ENCODE measurements around the gene ANK3.
"Not testable (repeated sequence)": the region's sequence is repeated elsewhere in the genome, so short reads cannot be mapped to it uniquely, and the experiment has no call there.

ANK3 gene

DNA sequence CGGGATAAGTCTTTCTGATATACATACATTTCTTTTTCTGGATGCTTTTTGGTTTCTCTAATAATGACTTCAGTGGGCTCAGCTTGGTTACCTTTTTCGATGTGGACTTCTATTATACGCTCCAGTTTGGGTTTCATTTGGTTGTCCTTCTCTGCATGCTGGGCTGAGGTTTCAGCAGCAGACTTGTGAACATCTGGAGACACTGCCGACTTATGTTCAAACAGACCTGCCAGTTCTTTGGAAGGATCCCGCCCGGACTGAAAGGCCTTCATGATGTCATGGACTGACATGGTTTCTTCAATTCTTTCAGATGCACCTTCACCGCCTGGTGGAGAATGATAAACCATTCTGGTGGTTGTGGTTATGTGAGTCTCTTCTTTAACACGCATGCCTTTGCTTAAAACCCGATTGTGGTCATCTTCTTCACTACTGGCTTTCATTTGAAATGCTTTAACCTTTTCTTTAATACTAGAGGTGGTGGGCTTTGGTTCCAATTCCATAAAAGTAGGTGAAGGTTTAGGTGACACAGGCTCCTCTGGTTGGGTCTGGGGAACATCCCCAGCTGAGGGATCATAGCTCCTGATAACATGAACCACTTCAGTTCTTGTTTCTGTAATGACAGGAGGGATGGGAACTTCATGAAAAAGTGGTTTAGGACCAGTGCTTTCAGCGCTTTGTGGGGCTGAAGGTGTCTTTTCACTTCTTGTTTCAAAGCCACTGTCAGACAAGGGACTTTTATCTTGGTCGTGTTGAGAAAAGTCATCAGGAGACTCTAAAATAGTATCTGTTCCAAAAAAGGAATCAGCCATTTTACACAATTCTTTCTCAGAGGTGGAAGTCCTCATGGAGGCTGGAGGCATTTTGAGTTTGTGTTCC lies 315.7 kb downstream of the ANK3 start:
- FAIRE-seq (no peak), DNase-seq (ENCODE audit: insufficient read length, low spot score) (no peak)
- no peak for TF ChIP-seq POLR2A (IDR thresholded peaks at IDR 0.05; ENCODE audit: low read depth, low read length)

DNA sequence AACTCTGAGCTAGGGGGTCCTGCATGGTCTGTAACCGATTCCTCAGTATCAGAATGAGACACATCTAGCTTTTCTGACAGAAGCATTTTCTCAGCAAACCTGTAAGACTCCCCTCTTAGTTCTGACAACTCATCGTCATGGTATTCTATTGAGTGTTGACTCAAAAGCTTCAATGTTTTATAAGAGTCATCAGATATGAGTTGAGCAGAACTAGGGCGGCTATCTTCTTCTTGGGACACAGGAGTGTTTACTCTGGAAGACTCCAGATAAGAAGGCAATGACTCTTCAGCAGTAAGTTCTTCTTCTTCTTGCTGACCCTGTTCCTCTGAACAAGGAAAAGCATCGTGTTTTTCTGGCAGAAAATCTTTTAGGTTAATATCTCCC lies 316.3 kb downstream of the ANK3 start:
- no peak for TF ChIP-seq POLR2A (IDR thresholded peaks at IDR 0.05; ENCODE audit: low read depth, low read length)
- FAIRE-seq (no peak), DNase-seq (ENCODE audit: insufficient read length, low spot score) (no peak)

DNA sequence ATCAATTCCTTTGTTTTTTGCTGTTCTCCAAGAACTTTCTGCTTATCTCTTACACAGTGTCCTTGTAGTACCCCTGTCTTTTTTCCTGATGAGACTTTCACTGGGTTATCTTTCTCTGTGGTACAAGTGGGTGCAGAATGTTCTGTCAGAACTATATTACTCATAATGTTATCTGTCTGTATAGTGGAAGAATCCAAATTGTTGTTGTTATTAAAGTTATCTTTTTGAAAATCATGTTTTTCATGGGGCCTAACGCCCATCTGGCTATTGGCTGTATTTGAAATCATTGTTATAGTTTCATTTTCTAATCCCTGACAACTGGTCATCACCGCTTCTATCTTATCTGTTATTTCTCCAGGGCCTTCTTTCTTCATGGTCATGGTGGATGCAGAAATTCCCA lies 320.4 kb downstream of the ANK3 start:
- DNase-seq (ENCODE audit: insufficient read length, low spot score) = no peak
- no peak for FAIRE-seq
- no peak for TF ChIP-seq POLR2A (IDR thresholded peaks at IDR 0.05; ENCODE audit: low read depth, low read length)

DNA sequence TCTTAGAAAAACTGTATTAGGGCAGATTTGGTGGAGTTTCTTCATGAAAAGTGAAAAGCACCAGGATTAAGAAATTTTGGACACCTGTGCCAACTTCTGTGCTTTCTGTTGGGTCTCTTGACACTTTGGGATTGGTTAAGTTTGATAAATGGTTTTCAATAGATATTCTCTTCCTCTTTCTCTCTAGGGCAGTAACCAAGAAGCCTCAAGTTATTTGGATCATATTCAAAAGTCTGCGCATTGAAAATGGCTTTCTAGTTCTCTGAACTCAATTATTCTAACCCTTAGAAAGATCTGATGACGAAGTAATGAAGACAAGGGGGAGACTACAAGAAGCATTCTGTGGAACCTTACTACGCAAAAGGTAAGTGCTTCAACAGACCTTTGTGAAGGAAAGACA lies 339.3 kb downstream of the ANK3 start:
- DNase-seq (ENCODE audit: insufficient read length, low spot score) (no peak), FAIRE-seq (no peak)
- TF ChIP-seq POLR2A (IDR thresholded peaks at IDR 0.05; ENCODE audit: low read depth, low read length) = no peak

DNA sequence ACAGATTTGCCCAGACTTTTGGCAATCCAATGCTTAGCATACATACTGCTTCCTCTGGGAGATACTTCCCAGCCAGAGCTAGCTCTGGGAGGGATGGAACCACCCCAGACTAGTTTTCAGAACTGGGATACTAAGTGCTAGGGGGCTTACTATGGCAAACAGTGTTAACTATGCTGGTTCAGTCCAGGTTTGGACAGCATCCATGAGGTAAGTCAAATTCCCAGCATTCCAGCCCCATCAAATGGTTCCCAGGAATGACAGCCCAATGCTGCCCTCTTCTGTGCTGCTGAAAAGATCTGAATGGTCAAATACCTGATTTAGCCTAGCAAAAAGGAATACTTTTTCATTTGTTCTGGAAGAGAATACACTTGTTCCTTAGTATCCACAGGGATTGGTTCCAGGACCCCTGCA lies 341.6 kb downstream of the ANK3 start:
- peak; percentile 94 for FAIRE-seq
- DNase-seq (ENCODE audit: insufficient read length, low spot score) = no peak
- TF ChIP-seq POLR2A (IDR thresholded peaks at IDR 0.05; ENCODE audit: low read depth, low read length) = no peak

DNA sequence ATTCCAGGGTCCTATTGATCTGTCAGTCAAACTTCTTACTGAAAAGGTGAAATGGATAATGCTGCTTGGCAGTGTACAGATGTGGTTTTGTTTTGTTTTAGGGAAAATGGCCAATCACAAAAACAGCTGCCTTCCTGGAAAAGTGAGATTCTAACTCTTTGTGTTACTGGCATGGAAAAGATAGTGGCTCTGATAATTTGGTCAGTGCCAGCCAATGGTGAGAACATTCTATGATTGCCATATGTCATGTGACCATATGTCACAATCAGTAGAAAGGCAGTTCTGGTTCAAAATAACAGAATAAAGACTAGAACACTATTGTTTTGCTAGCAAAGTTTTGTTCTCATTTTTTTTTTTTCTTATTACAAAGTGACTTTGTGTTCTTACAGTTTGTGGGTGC lies 344.1 kb downstream of the ANK3 start:
- FAIRE-seq (peak; percentile 36), DNase-seq (ENCODE audit: insufficient read length, low spot score) (no peak)
- no peak for TF ChIP-seq POLR2A (IDR thresholded peaks at IDR 0.05; ENCODE audit: low read depth, low read length)

DNA sequence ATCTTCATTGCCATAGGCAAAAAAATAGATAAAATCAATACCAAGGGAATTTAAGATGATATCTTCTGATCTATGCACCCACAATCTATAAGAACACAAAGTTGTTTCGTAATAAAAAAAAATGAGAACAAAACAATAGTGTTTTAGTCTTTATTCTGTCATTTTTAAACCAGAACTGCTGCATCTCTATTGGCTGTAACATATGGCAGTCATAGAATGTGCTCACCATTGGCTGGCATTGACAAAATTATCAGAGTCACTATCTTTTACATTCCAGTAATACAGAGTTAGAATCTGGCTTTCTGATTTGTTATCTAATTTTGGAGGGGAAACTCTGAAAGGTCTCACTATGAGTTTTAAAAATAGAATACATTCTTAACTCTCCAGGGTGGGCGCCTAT lies 344.7 kb downstream of the ANK3 start:
- TF ChIP-seq POLR2A (IDR thresholded peaks at IDR 0.05; ENCODE audit: low read depth, low read length) = no peak
- DNase-seq (ENCODE audit: insufficient read length, low spot score) (no peak), FAIRE-seq (no peak)

DNA sequence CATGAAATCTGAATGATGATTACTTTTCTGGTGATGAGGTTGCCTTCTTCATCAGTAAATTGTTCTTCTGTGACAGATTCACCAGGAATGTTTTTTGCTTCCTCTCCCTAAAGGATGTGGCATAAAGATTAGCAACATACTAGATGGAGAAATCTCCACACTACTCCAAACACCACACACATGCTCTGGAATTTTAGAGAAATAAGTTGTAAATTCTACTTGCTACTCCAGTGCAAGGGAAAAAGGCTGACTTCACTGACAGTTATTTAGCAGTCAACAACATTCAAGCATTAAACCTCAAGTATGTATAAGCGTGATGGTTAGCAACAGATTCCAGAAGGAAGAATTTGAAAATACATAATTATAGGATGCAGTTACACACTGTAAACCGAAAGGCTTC lies 345.4 kb downstream of the ANK3 start:
- no peak for DNase-seq (ENCODE audit: insufficient read length, low spot score)
- peak; percentile 66 for FAIRE-seq
- no peak for TF ChIP-seq POLR2A (IDR thresholded peaks at IDR 0.05; ENCODE audit: low read depth, low read length)

DNA sequence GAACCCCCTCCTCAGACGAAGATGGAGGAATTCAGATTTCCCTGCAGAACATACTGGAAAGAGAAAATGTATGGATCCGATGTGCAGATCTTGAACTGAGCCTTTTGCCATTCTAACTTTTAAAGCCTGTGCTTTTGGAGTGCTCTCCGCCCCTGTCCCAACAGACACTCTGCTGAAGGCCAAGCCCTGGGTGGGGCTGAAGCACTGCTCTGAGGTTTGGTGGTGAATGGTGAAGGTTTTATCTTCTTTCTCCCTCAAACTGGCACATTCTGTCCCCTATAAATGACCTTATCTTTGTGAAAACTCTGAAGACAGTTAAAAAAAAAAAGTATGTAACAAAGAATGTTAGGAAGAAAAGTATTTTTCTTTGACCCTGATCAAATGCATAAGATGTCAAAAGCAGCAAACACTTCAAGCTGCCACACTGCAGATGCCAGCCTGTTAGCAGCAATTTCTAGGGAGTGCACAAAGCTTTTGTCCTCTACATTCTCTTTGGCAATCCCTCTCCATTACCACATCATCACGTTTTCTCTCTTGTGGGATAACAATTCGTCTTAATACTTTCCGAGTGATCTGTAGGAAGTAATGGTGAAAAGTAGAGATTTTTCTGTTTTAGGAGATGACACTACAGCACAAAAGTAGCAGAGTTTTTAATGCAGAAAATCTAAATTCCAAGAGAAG lies 346.0 kb downstream of the ANK3 start:
- TF ChIP-seq POLR2A (IDR thresholded peaks at IDR 0.05; ENCODE audit: low read depth, low read length) = no peak
- FAIRE-seq (no peak), DNase-seq (ENCODE audit: insufficient read length, low spot score) (no peak)

DNA sequence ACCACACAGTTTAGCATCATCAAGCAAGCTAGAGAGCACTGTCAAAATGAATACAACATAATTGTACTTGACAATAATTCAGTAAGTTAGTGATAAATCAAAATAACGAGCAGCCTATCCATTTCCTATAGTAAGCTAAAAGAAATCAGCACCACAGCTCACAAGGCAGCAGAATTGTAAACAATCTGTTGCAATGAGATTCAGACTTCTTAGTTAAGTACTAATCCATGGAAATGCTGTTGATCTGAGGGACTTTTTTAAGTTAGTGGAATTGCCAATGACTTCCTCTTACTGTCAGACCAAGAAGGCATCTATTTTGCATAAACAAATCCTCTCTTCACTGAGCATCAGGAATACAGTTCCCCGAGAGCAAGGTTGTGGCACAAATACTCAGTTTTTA lies 346.8 kb downstream of the ANK3 start:
- TF ChIP-seq POLR2A (IDR thresholded peaks at IDR 0.05; ENCODE audit: low read depth, low read length) = no peak
- FAIRE-seq (no peak), DNase-seq (ENCODE audit: insufficient read length, low spot score) (no peak)

DNA sequence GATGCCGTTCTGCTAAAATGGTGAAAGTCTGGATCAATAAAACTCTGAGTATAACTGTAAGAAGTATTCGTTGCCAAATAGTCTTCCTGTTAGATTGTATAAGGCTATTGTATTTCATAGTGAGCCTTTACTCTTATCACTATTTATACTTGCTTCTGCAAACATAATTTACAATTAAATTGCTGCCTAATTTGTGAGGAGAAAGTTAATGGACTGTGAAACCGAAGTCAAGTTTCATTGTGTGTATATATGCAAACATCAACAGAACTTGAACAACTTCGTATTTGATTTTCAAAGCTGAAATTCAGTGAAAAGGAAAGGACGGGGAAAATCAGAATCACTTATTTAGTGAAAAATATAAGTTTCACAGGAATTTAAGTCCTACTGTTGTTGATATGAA lies 347.4 kb downstream of the ANK3 start:
- no peak for TF ChIP-seq POLR2A (IDR thresholded peaks at IDR 0.05; ENCODE audit: low read depth, low read length)
- FAIRE-seq (no peak), DNase-seq (ENCODE audit: insufficient read length, low spot score) (no peak)

DNA sequence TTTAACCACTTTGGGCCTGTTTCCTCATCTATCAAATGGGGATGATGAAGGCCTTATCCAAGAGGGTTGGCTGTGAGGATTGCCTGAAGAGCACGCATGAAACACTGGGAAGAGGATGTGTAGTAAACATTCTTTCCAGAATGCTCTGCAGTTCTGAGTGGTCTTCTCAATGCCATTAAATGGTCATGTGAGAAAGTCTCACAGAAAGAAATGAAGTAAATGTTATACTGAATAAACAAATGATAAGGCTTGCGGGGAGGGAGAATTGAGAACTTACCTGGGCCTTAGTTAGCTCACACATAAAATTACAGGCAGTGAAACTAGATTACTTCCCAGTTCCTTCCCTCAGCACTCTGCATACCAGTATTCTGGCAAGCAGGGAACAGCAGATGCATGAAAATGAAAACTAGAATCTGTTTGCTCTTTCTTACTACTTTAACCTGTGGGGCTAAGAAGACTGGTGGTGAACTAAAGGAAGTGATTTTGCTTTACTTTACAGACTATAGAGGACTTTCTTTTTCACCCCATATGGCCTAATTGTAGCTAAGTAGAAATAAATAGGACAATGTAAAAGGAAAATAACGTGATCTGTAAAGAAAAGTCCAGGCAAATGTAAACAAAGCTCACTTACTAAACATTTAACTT lies 348.1 kb downstream of the ANK3 start:
- TF ChIP-seq POLR2A (IDR thresholded peaks at IDR 0.05; ENCODE audit: low read depth, low read length) = no peak
- FAIRE-seq (no peak), DNase-seq (ENCODE audit: insufficient read length, low spot score) (no peak)

DNA sequence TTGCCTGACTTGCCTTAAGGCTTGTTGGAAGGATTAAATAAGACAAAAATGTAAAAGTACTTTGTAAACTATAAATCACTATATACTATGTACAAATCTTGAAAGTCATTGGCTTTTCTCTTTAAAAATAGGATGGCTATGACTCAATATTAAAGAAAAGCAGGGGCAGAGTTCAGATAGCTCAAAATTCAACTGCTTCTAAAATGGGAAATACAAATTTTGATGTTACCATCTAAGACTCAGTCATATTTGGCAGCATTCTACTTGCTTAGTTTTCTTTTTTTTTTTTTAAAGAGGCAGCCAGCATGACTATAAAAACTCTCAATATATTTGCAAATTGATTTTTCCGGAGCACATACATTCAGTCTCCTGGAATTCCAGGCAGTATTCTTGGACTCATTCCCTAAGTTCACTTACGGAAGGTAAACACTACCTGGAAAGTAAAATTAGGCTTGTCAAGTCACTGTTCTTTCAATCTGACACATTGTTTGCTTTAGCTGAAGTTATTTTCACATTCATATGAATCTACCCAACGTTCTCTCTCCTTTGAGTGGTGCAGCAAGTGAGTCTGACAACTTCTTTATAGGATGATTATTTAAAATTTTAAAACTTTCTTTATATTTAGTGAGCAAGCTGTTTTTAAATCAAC lies 349.5 kb downstream of the ANK3 start:
- DNase-seq (ENCODE audit: insufficient read length, low spot score) (no peak), FAIRE-seq (no peak)
- TF ChIP-seq POLR2A (IDR thresholded peaks at IDR 0.05; ENCODE audit: low read depth, low read length) = no peak

DNA sequence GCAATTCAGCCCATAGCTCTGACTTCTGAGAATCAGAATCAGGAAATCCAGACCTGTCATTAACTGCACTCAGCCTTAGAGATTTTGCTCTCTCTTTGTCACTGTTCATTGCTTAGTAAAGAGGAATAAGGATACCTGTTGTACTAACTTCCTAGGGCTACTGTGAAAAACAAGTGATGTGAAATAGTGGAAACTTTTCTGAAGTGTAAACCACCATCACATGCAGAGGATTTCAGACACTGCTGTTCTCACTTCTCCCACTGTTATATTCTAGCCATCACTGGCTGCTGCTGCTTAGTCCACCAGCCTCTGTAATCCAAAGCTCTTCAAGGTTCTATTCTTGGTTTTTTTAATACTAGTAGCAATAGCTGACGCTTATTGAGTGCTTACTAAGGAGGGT lies 353.7 kb downstream of the ANK3 start:
- FAIRE-seq (no peak), DNase-seq (ENCODE audit: insufficient read length, low spot score) (no peak)
- TF ChIP-seq POLR2A (IDR thresholded peaks at IDR 0.05; ENCODE audit: low read depth, low read length) = no peak

DNA sequence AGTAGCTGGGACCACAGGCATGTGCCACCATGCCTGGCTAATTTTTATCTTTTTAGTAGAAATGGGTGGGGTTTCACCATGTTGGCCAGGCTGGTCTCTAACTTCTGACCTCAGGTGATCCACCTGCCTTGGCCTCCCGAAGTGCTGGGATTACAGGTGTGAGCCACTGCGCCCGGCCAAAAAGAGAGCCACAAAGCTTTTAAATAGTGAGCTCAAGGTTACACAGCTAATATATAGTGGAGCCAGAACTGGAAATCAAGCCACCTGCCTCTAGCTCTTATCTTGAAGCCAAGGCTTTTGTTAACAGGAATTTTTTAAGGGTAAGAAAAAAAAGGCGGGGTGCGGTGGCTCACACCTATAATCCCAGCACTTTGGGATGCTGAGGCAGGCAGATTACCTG lies 354.3 kb downstream of the ANK3 start:
- DNase-seq (ENCODE audit: insufficient read length, low spot score); FAIRE-seq: not testable (repeated sequence)

Measured in H54 (cell line).